ENCODE results near the gene S100A5. TPM values are rescaled to one million over a fixed set of nuclear protein-coding genes. Genes with fewer than 3 reads are reported as not detected.
A peak's percentile ranks its signal among the peaks of the same experiment; 100 is the strongest.
"Not testable (repeated sequence)": the region's sequence is repeated elsewhere in the genome, so short reads cannot be mapped to it uniquely, and the experiment has no call there.

The S100A5 gene, protein sequence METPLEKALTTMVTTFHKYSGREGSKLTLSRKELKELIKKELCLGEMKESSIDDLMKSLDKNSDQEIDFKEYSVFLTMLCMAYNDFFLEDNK
- total RNA-seq = 1 to 10 TPM; 1.6 to 3.0 TPM

DNA sequence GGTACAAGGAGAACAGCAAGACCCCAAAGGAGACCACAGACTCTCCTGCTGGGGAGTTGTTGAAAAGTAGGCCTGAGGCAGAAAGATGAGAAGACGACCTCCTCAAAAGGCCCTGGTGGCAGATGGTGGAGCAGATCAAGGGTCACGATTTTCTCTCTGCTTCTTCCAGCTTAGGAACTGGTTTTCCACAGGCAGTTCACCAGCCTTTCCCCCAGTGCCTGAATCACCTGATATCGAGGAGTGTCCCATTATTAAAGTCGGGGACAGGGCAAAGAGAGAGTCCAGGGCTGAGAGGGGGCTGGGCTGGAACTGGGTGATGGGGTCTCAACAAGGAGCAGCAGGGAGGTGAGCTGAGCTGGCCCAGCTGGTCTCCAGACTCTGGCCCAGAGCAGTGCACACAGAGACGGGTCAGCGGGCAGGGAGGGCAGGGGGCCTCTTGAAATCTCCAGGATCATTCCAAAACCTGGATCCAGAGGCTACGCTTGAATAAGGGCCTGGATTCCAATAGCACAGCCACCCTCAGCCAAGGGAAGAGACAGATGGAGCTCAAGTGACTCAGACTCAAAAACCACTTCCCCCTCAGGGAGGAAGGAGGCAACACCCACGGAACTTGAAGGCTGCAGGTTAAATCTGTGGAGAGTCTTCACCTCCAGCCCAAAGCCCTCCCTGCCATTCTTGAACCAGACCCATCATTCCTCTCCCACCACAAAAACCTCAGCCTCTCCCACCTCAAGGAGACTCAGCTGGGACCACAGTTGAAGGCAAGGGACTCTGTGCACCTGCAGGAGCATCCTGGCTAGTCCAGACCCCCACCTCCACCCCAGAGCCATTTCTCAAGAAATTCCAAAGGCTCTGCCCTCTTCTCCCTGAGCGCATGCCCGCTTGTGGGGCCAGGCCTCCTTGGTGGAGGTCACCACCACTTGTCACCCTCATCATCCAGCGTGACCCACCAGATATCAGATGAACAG is at the start of gene S100A5:
S100A5 (minus strand) TSS at position 541 of the 968 bp plus-strand sequence. CDS start 743 bp downstream, outside the sequence.
- H3K27me3 Mint-ChIP-seq = no peaks in the 10 kb centered on the region
- DNase-seq (peak; percentile 79), ATAC-seq (peak; percentile 18)
- no peaks in the 10 kb centered on the region for H3K9me3 Mint-ChIP-seq (ENCODE audit: low read depth)
- H3K4me3 Mint-ChIP-seq = peak within 1 kb of the TSS; percentile 52
- CTCF ChIA-PET = interaction anchor here (0.8 to 8.9 kb wide), 9 partner anchors 7 to 406 kb away, joined by 3 to 124 read pairs (median 6); partner anchors contain the start of genes CHTOP, DENND4B and S100A6
- H3K4me1 Mint-ChIP-seq = peaks cover 85% of the 10 kb centered on the region
- H3K36me3 Mint-ChIP-seq = peaks cover 37% of the 10 kb centered on the region
- peak within 1 kb of the TSS; percentile 94 for H3K27ac Mint-ChIP-seq

DNA sequence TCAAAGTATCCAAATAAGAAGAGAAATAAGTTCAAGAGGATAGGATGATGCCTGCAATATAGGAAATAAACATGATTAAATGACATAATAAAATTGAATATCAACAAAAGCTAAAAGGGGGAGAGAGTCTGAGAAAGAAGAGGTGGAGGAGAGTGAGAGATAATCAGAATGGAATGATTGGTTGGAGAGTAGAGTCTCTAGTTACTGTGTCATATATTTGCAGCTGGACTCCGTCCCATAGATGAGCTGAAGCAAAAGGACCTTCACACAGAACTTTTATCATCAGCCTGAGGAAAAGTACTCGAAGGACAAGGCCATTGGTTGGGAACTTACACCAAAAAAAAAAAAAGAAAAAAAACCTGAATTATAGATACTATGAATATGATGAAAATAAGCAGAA is 47.7 kb upstream of the S100A5 start:
- Mint-ChIP-seq H3K4me3 (no peak overlapping the region), H3K27me3 (peaks cover 19% of the 10 kb centered on the region), H3K36me3 (no peaks in the 10 kb centered on the region), H3K4me1 (no peaks in the 10 kb centered on the region), H3K9me3 (ENCODE audit: low read depth) (no peaks in the 10 kb centered on the region), H3K27ac (no peak overlapping the region)
- ATAC-seq (no peak), DNase-seq (no peak)
- CTCF ChIA-PET = no interaction called here

DNA sequence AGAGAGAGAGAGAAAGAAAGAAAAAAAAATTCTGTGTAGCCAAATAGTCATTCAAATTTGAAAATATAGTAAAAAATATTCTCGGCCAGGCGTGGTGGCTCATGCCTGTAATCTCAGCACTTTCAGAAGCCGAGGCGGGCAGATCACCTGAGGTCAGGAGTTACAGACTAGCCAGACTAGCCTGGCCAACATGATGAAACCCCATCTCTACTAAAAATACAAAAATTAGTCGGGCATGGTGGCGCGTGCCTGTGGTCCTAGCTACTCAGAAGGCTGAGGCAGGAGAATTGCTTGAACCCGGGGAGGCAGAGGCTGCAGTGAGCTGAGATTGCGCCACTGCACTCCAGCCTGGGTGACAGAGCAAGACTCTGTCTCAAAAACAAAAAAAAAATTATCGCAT is 47.3 kb upstream of the S100A5 start:
- H3K9me3 Mint-ChIP-seq (ENCODE audit: low read depth); DNase-seq; H3K4me1 Mint-ChIP-seq; H3K27ac Mint-ChIP-seq; H3K4me3 Mint-ChIP-seq; ATAC-seq; H3K36me3 Mint-ChIP-seq; CTCF ChIA-PET: not testable (repeated sequence)
- H3K27me3 Mint-ChIP-seq = peaks cover 19% of the 10 kb centered on the region

DNA sequence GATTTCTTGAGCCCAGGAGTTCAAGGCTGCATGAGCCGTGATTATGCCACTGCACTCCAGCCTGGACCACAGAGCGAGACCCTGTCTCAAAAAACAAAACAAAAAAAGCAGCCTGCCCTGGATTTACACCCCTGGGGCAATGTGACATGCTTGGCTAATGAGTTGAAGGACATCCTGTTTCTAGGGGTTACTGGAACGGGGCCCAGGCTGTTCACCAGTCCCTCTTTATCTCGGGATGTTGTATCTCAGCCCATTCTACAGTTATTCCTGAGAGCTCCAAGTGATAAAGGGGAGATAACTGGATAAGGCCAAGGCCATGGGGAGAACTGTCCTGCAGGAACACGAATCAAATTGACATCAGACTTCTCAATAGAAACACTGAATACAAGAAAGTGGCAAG is 46.6 kb upstream of the S100A5 start:
- H3K9me3 Mint-ChIP-seq (ENCODE audit: low read depth) = no peaks in the 10 kb centered on the region
- H3K27ac Mint-ChIP-seq = no peak overlapping the region
- no peaks in the 10 kb centered on the region for H3K4me1 Mint-ChIP-seq
- no peaks in the 10 kb centered on the region for H3K36me3 Mint-ChIP-seq
- CTCF ChIA-PET = interaction anchor here (0.9 kb wide), 1 partner anchor 77 kb away, joined by 3 read pairs; no protein-coding TSS in a partner anchor
- DNase-seq (no peak), ATAC-seq (no peak)
- peaks cover 19% of the 10 kb centered on the region for H3K27me3 Mint-ChIP-seq
- no peak overlapping the region for H3K4me3 Mint-ChIP-seq

DNA sequence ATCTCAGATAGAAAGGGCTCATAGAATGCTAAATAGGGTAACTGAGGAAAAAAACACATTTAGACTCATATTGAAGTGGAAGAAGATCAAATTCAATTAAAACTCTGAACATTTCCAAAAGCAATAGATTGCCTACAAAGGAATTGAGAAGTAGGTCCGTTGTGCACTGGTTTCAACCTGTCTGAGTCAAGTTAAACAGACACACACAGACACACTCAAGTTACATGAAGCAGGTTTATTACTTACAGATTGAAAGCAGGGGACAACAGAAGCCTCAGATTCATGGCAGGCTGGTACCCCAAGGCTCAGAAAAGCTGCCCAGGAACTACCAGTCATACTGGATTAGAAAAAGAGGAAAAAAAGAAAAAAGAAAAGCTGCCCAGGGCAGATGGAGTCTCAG is 45.6 kb upstream of the S100A5 start:
- CTCF ChIA-PET = interaction anchor here (0.7 to 1.6 kb wide), 3 partner anchors 9 to 65 kb away, joined by 3 read pairs; partner anchors contain the start of gene S100A1
- Mint-ChIP-seq H3K4me1 (no peaks in the 10 kb centered on the region), H3K27ac (no peak overlapping the region), H3K36me3 (no peaks in the 10 kb centered on the region), H3K9me3 (ENCODE audit: low read depth) (no peaks in the 10 kb centered on the region), H3K27me3 (peaks cover 19% of the 10 kb centered on the region), H3K4me3 (no peak overlapping the region)
- ATAC-seq (no peak), DNase-seq (no peak)

DNA sequence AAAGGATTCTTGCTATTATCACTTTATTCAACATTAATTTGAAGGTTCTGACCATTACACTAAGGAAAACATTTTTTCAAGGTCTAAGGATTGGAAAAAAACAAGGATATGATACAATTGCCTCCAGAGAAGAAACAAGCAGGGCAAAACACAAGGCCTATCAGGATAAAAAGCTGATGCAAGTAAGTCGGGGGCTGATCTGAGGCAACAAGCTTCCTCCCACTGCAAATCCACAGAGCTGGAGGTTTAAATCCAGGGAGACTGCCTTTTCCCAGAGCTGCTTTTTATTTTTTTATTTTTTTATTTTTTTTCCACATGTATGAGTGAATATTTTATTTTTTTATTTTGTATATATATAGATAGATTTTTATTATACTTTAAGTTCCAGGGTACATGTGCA is 44.3 kb upstream of the S100A5 start:
- no peaks in the 10 kb centered on the region for H3K36me3 Mint-ChIP-seq
- no peak for DNase-seq
- no peaks in the 10 kb centered on the region for H3K9me3 Mint-ChIP-seq (ENCODE audit: low read depth)
- no peak overlapping the region for H3K4me3 Mint-ChIP-seq
- ATAC-seq = no peak
- H3K4me1 Mint-ChIP-seq = no peaks in the 10 kb centered on the region
- no peak overlapping the region for H3K27ac Mint-ChIP-seq
- CTCF ChIA-PET = interaction anchor here (0.6 to 1.6 kb wide), 3 partner anchors 11 to 340 kb away, joined by 3 to 5 read pairs (median 3); no protein-coding TSS in a partner anchor
- peaks cover 19% of the 10 kb centered on the region for H3K27me3 Mint-ChIP-seq

DNA sequence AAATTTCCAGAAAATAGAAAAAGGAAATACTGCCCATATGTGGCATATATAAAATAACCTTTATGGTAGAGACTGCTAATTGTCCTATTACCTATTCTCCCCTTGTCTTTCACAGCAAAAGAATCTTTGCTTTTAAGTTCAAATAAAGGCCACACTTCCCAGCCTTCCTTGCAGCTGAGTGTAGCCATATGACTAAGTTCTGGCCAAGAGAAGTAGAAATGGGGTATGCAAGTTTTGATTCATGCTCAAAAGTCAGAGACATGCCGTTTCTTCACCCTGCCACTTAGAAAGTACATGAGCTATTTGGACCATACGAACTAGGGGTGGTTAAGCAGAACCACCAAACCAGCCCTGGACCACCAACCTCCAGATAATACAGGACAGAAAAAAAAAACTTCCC is 43.2 kb upstream of the S100A5 start:
- CTCF ChIA-PET = no interaction called here
- ATAC-seq = no peak
- Mint-ChIP-seq H3K4me1 (no peaks in the 10 kb centered on the region), H3K36me3 (no peaks in the 10 kb centered on the region), H3K27me3 (peaks cover 25% of the 10 kb centered on the region), H3K9me3 (ENCODE audit: low read depth) (no peaks in the 10 kb centered on the region), H3K4me3 (no peak overlapping the region), H3K27ac (no peak overlapping the region)
- DNase-seq = no peak

DNA sequence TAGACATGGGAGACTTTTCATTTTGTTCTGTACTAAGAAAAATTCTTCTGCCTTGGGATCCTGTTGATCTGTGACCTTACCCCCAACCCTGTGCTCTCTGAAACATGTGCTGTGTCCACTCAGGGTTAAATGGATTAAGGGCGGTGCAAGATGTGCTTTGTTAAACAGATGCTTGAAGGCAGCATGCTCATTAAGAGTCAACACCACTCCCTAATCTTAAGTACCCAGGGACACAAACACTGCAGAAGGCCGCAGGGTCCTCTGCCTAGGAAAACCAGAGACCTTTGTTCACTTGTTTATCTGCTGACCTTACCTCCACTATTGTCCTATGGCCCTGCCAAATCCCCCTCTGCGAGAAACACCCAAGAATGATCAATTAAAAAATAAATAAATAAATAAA is 42.8 kb upstream of the S100A5 start:
- CTCF ChIA-PET; H3K4me3 Mint-ChIP-seq; ATAC-seq; H3K36me3 Mint-ChIP-seq; H3K27ac Mint-ChIP-seq; DNase-seq; H3K4me1 Mint-ChIP-seq; H3K9me3 Mint-ChIP-seq (ENCODE audit: low read depth): not testable (repeated sequence)
- peaks cover 30% of the 10 kb centered on the region for H3K27me3 Mint-ChIP-seq

DNA sequence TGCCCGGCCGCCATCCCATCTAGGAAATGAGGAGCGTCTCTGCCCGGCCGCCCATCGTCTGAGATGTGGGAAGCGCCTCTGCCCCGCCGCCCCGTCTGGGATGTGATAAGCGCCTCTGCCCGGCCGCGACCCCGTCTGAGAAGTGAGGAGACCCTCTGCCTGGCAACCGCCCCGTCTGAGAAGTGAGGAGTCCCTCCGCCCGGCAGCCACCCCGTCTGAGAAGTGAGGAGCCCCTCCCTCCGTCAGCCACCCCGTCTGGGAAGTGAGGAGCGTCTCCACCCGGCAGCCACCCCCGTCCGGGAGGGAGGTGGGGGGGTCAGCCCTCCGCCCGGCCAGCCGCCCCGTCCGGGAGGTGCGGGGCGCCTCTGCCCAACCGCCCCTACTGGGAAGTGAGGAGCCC is 42.1 kb upstream of the S100A5 start:
- CTCF ChIA-PET; H3K9me3 Mint-ChIP-seq (ENCODE audit: low read depth): not testable (repeated sequence)

DNA sequence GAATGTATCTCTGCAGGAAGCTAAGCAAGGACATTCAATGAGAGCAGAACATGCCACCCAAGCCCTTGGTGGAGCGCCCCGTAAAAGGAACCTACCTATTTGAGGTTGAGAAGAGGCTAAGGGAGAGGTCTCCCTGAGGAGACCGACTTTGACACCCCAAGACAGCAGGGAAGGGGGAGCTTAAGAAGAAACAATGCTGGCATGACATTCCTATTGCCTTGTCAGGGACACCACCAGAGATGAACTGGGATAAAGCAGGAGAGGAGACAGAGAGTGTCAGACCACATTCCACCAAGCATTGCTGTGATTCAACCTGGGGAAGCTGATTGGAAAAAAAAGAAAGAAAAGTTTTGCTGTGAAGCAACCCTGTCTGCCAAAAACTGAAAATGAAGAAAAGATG is 38.2 kb upstream of the S100A5 start:
- Mint-ChIP-seq H3K4me3 (no peak overlapping the region), H3K36me3 (no peaks in the 10 kb centered on the region), H3K9me3 (ENCODE audit: low read depth) (no peaks in the 10 kb centered on the region), H3K27me3 (peaks cover 33% of the 10 kb centered on the region), H3K4me1 (no peaks in the 10 kb centered on the region), H3K27ac (no peak overlapping the region)
- CTCF ChIA-PET = interaction anchor here (1.3 kb wide), 1 partner anchor 46 kb away, joined by 4 read pairs; no protein-coding TSS in a partner anchor
- ATAC-seq (no peak), DNase-seq (no peak)

More for the DNA sequence above, 42.1 kb upstream of the S100A5 start:
- H3K4me1 Mint-ChIP-seq, ATAC-seq, H3K27ac Mint-ChIP-seq, DNase-seq, H3K36me3 Mint-ChIP-seq, H3K4me3 Mint-ChIP-seq: not testable (repeated sequence)
- H3K27me3 Mint-ChIP-seq = peaks cover 36% of the 10 kb centered on the region

DNA sequence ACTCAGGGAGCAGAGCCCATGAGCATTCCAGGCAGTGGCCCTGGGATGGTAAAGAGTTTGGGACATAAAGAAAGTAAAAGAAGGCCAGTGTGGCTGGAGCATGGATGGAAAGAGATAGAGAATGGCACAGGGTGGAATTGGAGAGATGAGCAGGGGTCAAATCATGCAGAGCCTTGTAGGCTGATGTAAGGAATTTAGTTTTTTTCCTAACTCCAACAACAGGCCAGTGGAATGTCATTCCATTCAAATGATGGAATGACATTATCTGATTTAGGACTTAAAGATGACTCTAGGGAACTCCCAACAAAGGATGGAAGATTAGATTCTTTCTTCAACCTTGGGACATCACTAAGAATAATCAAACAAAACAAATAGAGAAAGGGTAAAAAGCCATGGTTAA is 37.8 kb upstream of the S100A5 start:
- H3K27me3 Mint-ChIP-seq = peaks cover 33% of the 10 kb centered on the region
- DNase-seq (no peak), ATAC-seq (no peak)
- CTCF ChIA-PET = interaction anchor here (1.3 to 2.9 kb wide), 2 partner anchors 46 to 67 kb away, joined by 4 to 17 read pairs; no protein-coding TSS in a partner anchor
- no peaks in the 10 kb centered on the region for H3K4me1 Mint-ChIP-seq
- H3K27ac Mint-ChIP-seq = no peak overlapping the region
- no peak overlapping the region for H3K4me3 Mint-ChIP-seq
- H3K9me3 Mint-ChIP-seq (ENCODE audit: low read depth) = no peaks in the 10 kb centered on the region
- H3K36me3 Mint-ChIP-seq = no peaks in the 10 kb centered on the region

DNA sequence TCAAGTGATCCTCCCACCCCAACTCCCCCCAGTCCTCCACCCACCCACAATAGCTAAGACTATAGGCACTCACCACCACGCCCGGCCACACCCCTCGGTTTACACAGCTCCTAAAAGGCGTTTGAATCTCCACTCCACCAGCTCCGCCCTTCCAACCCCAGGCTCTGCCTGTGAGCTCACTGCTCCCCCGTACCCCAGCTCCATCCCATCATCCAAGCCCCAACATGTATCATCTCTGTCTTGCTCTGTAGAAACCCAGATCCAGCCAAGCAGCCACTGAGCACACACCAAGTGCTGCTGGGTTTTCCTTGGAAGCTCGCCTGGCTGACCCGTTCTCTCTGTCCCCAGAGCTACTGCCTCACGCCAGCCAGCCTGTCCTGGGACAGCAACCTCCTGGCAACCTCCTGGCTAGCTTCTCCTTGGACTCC is 36.9 kb upstream of the S100A5 start:
- Mint-ChIP-seq H3K36me3 (no peaks in the 10 kb centered on the region), H3K4me3 (no peak overlapping the region), H3K27me3 (peaks cover 33% of the 10 kb centered on the region), H3K4me1 (peaks cover 8% of the 10 kb centered on the region), H3K27ac (no peak overlapping the region), H3K9me3 (ENCODE audit: low read depth) (no peaks in the 10 kb centered on the region)
- CTCF ChIA-PET = interaction anchor here (0.8 to 2.9 kb wide), 4 partner anchors 17 to 67 kb away, joined by 3 to 17 read pairs (median 4); partner anchors contain the start of gene S100A13
- no peak for DNase-seq
- no peak for ATAC-seq

DNA sequence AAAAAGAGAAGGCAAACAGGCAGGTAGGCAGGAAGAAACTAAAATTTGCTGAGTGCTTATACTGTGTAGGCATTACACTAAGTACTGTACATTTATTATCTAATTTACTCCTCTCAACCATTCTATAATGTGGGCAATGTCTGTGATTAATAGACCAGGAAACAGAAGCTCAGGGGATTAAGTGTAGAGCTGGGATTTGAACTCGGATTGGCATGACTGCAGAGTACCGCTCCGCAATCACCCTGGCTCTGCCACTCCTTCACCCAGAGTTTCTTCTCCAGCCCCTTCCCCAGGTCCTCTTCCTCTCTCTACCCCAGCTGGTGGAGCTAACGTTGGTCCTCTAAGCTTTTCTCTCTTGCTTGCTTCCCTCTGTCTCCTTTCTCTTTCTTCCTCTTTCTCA is 36.4 kb upstream of the S100A5 start:
- Mint-ChIP-seq H3K27me3 (peaks cover 33% of the 10 kb centered on the region), H3K36me3 (no peaks in the 10 kb centered on the region)

More for the DNA sequence above, 36.4 kb upstream of the S100A5 start:
- H3K4me1 Mint-ChIP-seq = peaks cover 10% of the 10 kb centered on the region
- CTCF ChIA-PET = interaction anchor here (1.0 to 2.9 kb wide), 3 partner anchors 17 to 66 kb away, joined by 3 to 17 read pairs (median 5); no protein-coding TSS in a partner anchor
- ATAC-seq = no peak
- no peak overlapping the region for H3K27ac Mint-ChIP-seq
- H3K9me3 Mint-ChIP-seq (ENCODE audit: low read depth) = no peaks in the 10 kb centered on the region
- H3K4me3 Mint-ChIP-seq = no peak overlapping the region
- DNase-seq = no peak
